Panc1 (cell line): ENCODE data around the gene SESN2. TPM values are rescaled to one million over a fixed set of nuclear protein-coding genes. Genes with fewer than 3 reads are reported as not detected.

ENCODE experiments used
- ATAC-seq: fragments of 200-7000 bp; cut with Tn5 transposase; 2 replicates; pipeline ENCODE4 v1.9.1; 2020; ENCODE audit warnings: mild to moderate bottlenecking, moderate library complexity
- BruUV-seq: library from RNA; stranded (reverse); fragments of 400-500 nt; replicated peaks from 2 replicates; lab custom pipeline; 2021; lab: Mats Ljungman, UMichigan
- CTCF ChIA-PET: fragments of 300-600 bp; sonication (Branson Sonifier 250); formaldehyde crosslinking; loops from one replicate; lab custom pipeline; 2022; ENCODE audit warnings: antibody characterized with exemption; lab: Charles Lee
- POLR2A ChIA-PET: fragments of 300-600 bp; sonication (Branson Sonifier 250); formaldehyde crosslinking; loops from one replicate; lab custom pipeline; 2022; ENCODE audit warnings: antibody characterized with exemption; lab: Charles Lee
- DNase-seq: peaks from one replicate; pipeline ENCODE4 v3.0.0-alpha.2; 2010; ENCODE audit warnings: low read depth, low spot score
- H3K27ac ChIP-seq: 2 replicates; pipeline ENCODE4 v1.5.1; 2011; ENCODE audit warnings: mild to moderate bottlenecking, low read length, inconsistent platforms
- H3K27me3 ChIP-seq: fragments of 200-500 bp; sonication (Bioruptor generic); 2 replicates; pipeline ENCODE4 v1.6.0; 2014; ENCODE audit warnings: low read length, inconsistent platforms; ENCODE audit not compliant: control insufficient read depth, insufficient read depth
- H3K36me3 ChIP-seq: fragments of 200-500 bp; sonication (Bioruptor generic); 2 replicates; pipeline ENCODE4 v1.5.1; 2014; ENCODE audit warnings: inconsistent platforms, mild to moderate bottlenecking, low read length, moderate library complexity; ENCODE audit not compliant: control insufficient read depth, insufficient read depth
- H3K4me1 ChIP-seq: 2 replicates; pipeline ENCODE4 v1.5.1; 2011; ENCODE audit warnings: inconsistent platforms, mild to moderate bottlenecking, low read length, moderate library complexity; ENCODE audit not compliant: control insufficient read depth, insufficient read depth
- H3K4me3 ChIP-seq, 2 experiments: 2 replicates each; pipeline ENCODE4 v1.5.1; 2011 to 2012; ENCODE audit warnings: low read depth in 2 of 2, low read length in 2 of 2, mild to moderate bottlenecking in 2 of 2, inconsistent platforms in 1 of 2, moderate library complexity in 1 of 2
- H3K9me3 ChIP-seq: fragments of 200-500 bp; sonication (Bioruptor generic); 2 replicates; pipeline ENCODE4 v1.5.1; 2014; ENCODE audit warnings: low read depth, mild to moderate bottlenecking, inconsistent platforms, low read length, moderate library complexity; ENCODE audit not compliant: control insufficient read depth, insufficient read depth
- CTCF ChIP-seq: fragments of 450-650 bp; IDR thresholded peaks from 2 replicates; pipeline ENCODE4 v1.5.1; 2017; ENCODE audit warnings: mild to moderate bottlenecking
- POLR2AphosphoS5 ChIP-seq: IDR thresholded peaks from 2 replicates; pipeline ENCODE4 v1.6.1; 2012; ENCODE audit warnings: mild to moderate bottlenecking, low read depth, low read length, moderate library complexity
- REST ChIP-seq, 2 experiments: IDR thresholded peaks; 2 replicates each; pipeline ENCODE4 v1.6.1; 2011 to 2012; ENCODE audit warnings: low read depth in 2 of 2, control low read depth in 1 of 2, low read length in 1 of 2, mild to moderate bottlenecking in 1 of 2, moderate library complexity in 1 of 2; ENCODE audit not compliant: insufficient read depth in 1 of 2
- SIN3A ChIP-seq: IDR thresholded peaks from 2 replicates; pipeline ENCODE4 v1.6.1; 2012; ENCODE audit warnings: low read depth, mild to moderate bottlenecking, low read length, moderate library complexity, borderline replicate concordance; ENCODE audit not compliant: insufficient read depth
- TCF7L2 ChIP-seq: IDR thresholded peaks from 2 replicates; pipeline ENCODE4 v1.6.1; 2011; ENCODE audit warnings: mild to moderate bottlenecking, low read depth, low read length, inconsistent platforms
- in situ Hi-C: cut with HindIII; loops from 2 replicates; pipeline ENCODE4 v1.10.0; 2016; ENCODE audit warnings: low sequenced_read_pairs, low pct_unique_long_range_greater_than_20kb
- intact Hi-C: fragments of 100-400 bp; cut with micrococcal nuclease; formaldehyde crosslinking; loops from one replicate; pipeline ENCODE4 v1.10.0; 2022; ENCODE audit not compliant: unreplicated experiment
- total RNA-seq: library from RNA; stranded (reverse); gene quantifications from one replicate; pipeline ENCODE4 v1.2.1, GENCODE V29; 2021; ENCODE audit not compliant: unreplicated experiment

The SESN2 gene
- total RNA-seq, 1 experiment from 2014 or later, result 19.7 TPM

- DNase-seq (no peak), ATAC-seq (no peak; the same call in 1 of the 2 replicates)
- Histone ChIP-seq H3K27ac (no peak overlapping the region), H3K4me1 (0 out of 2 replicates have a peak, but pooled peaks cover 2% of the 10 kb centered on the region), H3K36me3 (no peaks in the 10 kb centered on the region), H3K4me3 (no peak overlapping the region), H3K9me3 (no peaks in the 10 kb centered on the region), H3K27me3 (no peaks in the 10 kb centered on the region)
- intact Hi-C loops, result no loop called here
- BruUV-seq, result no TSS peak
- TF ChIP-seq CTCF, result no peak
- no peak for TF ChIP-seq POLR2AphosphoS5
- no peak for TF ChIP-seq REST (IDR thresholded peaks at IDR 0.05; ENCODE audit: insufficient read depth in 1 of 2, low read depth in 2 of 2, low read length in 1 of 2)
- TF ChIP-seq TCF7L2, result no peak
- no peak for TF ChIP-seq SIN3A
- ChIA-PET POLR2A (no interaction called here), CTCF (no interaction called here)
- in situ Hi-C loops, result no loop called here
These were observed 31.5 kb downstream of the SESN2 start for GRCh38 chr1:28290851-28291250.

GRCh38 chr1:28291711-28292110 is 32.4 kb downstream of the SESN2 start:
- H3K27ac ChIP-seq, result no peak overlapping the region
- no TSS peak for BruUV-seq
- intact Hi-C loops, result no loop called here
- DNase-seq, result no peak
- no peak for TF ChIP-seq CTCF
- TF ChIP-seq SIN3A, result no peak
- TF ChIP-seq TCF7L2, result no peak
- no peak for TF ChIP-seq POLR2AphosphoS5
- no peak for TF ChIP-seq REST (IDR thresholded peaks at IDR 0.05; ENCODE audit: insufficient read depth in 1 of 2, low read depth in 2 of 2, low read length in 1 of 2)
- ATAC-seq, result no peak
- POLR2A ChIA-PET, result no interaction called here
- H3K4me1 ChIP-seq, result 0 out of 2 replicates have a peak, but pooled peaks cover 2% of the 10 kb centered on the region
- no peaks in the 10 kb centered on the region for H3K36me3 ChIP-seq
- in situ Hi-C loops, result no loop called here
- no peaks in the 10 kb centered on the region for H3K27me3 ChIP-seq
- H3K4me3 ChIP-seq, result no peak overlapping the region
- CTCF ChIA-PET, result no interaction called here
- no peaks in the 10 kb centered on the region for H3K9me3 ChIP-seq
